ENCODE measurements around the gene LRRC53.

Gene LRRC53

DNA sequence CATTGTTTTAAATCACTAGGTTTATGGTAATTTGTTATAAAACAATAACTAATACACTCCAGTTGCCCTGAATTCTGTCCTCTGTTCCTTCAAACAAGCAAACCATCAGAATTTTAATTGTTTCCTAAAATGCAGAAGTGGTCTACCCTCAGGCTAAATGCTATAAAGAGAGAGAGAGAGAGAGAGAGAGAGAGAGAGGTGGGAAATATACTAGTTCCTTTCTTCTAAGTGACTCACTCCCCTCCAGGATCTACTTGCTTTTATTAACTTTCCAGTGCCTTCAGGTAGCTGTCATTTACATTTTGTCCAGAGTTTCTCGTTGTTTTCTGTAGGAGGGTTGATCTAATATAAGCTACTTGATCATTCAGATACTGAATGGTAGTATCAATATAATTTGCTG lies 26.4 kb downstream of the LRRC53 start:
- no peak for DNase-seq

DNA sequence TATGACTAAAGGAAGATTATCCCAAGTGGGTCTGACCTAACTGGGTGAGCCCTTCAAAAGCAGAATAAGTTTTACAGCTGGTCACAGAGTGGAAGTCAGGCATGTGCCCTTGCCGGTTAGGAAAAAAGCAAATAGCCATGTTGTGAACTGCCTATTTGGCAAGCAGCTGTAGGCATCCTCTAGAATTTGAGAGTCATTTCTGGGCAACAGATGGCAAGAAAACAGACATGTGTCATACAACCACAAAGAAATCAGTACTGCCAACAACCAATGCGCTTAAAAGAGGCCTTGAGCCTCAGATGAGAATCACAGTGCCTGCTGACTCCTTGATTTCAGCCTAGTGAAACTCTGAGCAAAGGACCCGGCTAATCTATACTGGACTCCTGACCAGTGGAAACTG lies 26.8 kb downstream of the LRRC53 start:
- no peak for DNase-seq

GRCh38 chr1:74481607-74482006 lies 30.8 kb downstream of the LRRC53 start:
- DNase-seq: no peak

- no peak for DNase-seq
These were observed 32.3 kb downstream of the LRRC53 start for GRCh38 chr1:74480068-74480467.

DNA sequence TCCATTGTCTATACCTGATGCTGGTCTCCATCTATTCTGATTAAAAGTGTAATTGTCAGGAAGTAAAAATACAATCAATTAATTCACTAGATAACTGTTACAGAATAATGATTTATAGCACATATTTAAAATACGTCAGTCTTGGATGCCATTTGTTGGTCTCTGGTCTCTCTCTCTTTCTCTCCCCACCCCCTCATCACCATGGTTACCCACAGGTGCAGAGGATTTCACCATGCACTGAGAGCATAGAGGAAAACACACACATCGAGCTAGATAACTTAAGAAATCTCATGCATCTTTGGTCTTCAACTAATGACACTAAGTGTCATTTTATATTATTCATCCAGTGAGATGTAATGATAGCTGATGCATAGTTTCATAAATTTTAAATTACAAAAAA lies 33.4 kb downstream of the LRRC53 start:
- no peak for DNase-seq

DNA sequence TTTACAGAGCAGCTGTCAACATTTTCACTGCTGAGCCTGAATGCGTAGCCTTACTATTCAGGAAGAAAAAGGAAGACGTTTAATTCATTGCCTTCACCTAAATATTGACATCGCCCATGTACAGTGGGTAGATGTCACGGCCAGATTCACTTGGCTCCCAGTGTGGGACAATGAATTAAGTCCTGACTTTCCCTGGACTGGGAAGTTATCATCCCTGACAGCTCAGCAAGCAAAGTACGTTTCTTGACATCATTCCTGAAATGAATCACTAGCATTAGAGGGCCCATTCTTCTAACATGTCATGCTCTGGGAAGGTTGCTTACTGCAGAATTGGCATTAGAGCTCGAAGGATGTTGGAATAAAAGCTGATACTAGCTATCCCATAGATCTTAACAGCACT lies 37.8 kb downstream of the LRRC53 start:
- no peak for DNase-seq

GRCh38 chr1:74471470-74471869 lies 40.9 kb downstream of the LRRC53 start:
- no peak for DNase-seq

GRCh38 chr1:74470936-74471335 lies 41.5 kb downstream of the LRRC53 start:
- DNase-seq: no peak

GRCh38 chr1:74470251-74470650 lies 42.2 kb downstream of the LRRC53 start:
- no peak for DNase-seq

GRCh38 chr1:74468982-74469603 lies 43.3 kb downstream of the LRRC53 start:
- no peak for DNase-seq

- DNase-seq: no peak
These were observed 44.5 kb downstream of the LRRC53 start for GRCh38 chr1:74467786-74468377.

- no peak for DNase-seq
These were observed 47.2 kb downstream of the LRRC53 start for GRCh38 chr1:74465193-74465681.

DNA sequence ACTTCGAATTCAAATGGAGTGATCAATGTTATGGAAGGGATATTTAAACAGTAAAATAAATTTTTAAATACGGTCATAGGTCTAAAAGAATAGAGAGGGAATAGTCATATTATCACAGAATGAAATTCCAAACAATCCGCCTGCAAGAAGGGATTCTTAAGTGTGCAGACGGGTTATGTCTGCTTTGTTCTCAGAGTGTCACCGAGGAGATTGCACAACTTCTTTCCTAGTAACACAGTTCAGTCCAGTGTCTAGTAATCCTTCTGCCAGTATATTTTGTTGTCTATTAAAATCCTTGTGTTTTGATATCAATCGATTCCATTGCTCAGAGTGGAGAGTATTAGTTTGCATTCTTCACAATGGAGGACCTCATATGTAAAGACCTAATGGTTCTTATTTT lies 48.4 kb downstream of the LRRC53 start:
- no peak for DNase-seq

- DNase-seq: no peak
These were observed 49.0 kb downstream of the LRRC53 start for GRCh38 chr1:74463333-74463988.

- no peak for DNase-seq
These were observed 55.2 kb downstream of the LRRC53 start for GRCh38 chr1:74457253-74457652.

DNA sequence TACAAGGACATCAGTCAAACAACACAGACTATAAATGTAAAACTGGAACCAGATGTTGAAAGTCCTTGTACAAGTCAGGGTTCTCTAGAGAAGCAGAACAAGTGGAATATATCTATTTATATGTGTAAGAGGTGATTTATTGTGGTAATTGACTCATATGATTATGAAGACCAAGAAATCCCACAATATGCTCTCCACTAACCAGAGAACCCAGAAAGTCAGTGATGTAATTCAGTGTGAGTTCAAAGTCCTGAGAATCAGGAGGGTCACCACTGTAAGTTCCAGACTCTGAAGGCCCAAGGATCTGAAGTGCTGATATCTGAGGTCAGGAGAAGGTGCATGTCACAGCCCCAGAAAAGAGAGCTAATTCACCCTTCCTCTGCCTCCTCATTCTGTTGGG lies 57.0 kb downstream of the LRRC53 start:
- no peak for DNase-seq

DNA sequence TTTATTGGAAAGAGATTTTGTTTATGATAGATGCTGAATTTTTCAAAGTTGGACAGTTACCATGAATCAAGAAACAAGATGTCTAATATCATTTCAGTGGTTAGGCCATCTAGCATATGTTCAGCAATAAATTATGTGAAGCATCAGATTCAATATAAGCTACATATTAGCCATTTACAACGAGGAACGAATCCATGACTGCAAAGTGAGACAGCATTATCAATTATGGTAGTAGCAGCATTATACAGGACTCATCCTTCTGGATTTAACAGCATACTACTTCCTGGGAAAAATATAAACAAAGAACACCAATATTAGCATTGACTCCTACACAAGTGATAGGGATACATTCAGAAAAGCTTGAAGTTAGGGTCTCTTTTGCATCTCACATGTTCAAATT lies 59.1 kb downstream of the LRRC53 start:
- DNase-seq: no peak

DNA sequence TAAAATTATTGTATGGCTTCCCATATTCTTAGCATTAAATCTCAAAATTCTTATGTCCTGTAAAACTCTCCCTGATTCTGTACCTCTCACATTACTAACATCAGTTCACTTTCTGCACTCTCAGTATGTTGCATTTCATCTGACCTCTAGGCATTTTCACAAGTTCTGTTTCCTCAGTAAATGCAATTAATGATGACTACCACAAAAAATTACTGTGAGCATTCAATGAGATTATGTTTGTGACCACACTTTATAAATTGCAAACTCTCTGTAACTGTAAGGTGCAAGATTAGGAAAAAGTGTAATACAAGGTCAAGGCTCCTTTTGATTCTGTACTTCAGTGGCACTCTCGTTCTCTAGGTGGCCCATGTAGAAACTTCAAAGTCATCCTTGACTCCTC lies 60.4 kb downstream of the LRRC53 start:
- DNase-seq: no peak

- no peak for DNase-seq
These were observed 75.4 kb downstream of the LRRC53 start for GRCh38 chr1:74437035-74437434.

GRCh38 chr1:74436078-74436477 lies 76.3 kb downstream of the LRRC53 start:
- no peak for DNase-seq

DNA sequence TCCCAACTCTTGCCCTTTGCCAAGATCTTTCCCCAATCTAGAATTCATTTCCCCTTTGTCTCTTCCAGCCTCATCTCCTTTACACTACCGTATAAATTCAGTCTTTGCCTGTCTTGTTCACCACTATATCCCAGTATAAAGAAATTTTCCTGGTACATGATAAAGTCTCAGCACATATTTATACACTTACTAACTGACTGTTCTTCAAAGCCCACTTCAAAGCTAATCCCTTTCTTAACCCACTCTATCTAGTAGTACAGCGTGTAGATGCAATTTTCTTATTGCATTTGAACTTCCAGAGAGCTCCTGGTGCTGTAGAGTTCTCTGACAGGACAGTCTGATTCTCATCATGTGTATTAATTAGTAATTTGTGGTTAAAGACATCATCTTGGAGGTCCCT lies 78.1 kb downstream of the LRRC53 start:
- DNase-seq: no peak

DNA sequence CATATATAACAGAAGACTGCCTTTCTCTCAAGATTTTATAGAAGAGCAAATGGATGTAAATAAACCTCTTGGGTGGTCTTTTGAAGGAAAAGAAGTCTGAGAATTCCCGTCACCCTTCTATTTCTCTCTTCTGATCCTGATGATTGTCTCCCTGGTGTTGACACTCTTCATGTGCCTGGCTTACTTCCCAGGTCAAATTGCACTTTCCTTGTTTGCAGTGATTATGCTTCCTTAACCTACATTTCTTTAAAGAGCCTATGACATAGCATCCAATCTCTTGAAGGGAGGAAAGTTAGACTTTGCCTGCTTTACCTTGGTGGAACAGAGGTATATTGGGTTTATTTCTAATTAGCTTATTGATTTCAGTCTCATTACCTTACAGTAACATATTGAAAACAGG lies 80.1 kb downstream of the LRRC53 start:
- no peak for DNase-seq

GRCh38 chr1:74431531-74431930 lies 80.9 kb downstream of the LRRC53 start:
- DNase-seq: no peak

- no peak for DNase-seq
These were observed 82.0 kb downstream of the LRRC53 start for GRCh38 chr1:74430342-74430934.
